ENCODE results near the gene MYMK. TPM values are rescaled to one million over a fixed set of nuclear protein-coding genes. Genes with fewer than 3 reads are reported as not detected.

The MYMK gene
- total and polyA plus RNA-seq, 2 of the 8 experiments (the other 6 are each of a cell fraction or from before 2014, with no cell fraction given), result not detected

DNA sequence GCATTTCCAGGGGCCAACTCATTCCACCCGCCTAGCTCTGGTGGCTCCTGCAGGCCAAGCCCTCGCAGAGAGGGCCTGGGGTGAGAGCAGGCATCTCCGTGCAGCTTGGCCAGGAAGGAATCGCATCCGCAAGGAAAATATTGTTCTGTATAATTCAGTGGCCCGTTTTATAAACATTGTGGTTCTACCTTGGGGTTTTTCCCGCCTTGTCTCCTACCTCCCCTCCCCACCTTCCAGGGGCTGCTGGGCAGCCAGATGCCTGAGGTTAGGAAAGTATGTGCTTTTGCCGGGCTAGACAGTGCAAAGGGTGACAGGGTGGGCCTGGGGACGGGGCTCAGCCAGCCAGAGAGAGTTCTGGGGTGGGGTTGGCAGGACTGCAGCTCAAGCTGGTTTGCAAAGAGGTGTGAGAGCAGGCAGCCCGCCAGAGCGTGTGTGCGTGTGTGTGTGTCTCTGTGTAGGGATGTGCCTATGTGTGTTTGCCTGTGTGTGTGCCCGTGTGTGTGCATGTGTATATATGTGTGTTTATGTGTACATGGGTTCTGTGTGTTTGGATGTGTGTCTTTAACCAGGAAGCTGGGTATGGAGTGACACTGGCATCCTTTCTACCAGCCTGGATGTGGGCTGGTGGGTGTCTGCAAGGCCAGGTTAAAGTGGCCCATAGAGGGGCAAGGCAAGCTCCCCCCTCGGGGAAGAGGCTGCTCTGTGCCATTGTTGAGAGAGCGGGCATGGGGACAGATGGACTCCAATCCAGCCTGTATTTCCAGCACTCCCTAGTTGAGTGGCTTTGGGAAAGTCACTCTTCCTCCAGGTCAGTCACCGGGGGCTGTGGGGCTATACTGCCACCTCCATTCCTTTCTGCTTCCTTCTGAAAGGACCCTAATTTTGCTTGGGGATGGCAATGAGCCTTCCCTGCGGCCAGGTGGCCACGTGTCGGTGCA lies 35.2 kb downstream of the MYMK start (continued):
- TF ChIP-seq MAFK (IDR thresholded peaks at IDR 0.05; ENCODE audit: low read depth, low read length) (no peak), JUN (IDR thresholded peaks at IDR 0.05; ENCODE audit: low read depth, low read length) (no peak), JUND (IDR thresholded peaks at IDR 0.05; ENCODE audit: low read length) (no peak), FOSL1 (IDR thresholded peaks at IDR 0.05; ENCODE audit: insufficient read depth, low read depth, low read length) (no peak), HDAC2 (IDR thresholded peaks at IDR 0.05; ENCODE audit: borderline replicate concordance in 1 of 2, low read depth in 2 of 2, low read length in 2 of 2) (no peak)
- TF ChIP-seq, protein P1, sequence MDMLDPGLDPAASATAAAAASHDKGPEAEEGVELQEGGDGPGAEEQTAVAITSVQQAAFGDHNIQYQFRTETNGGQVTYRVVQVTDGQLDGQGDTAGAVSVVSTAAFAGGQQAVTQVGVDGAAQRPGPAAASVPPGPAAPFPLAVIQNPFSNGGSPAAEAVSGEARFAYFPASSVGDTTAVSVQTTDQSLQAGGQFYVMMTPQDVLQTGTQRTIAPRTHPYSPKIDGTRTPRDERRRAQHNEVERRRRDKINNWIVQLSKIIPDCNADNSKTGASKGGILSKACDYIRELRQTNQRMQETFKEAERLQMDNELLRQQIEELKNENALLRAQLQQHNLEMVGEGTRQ (IDR thresholded peaks at IDR 0.05; ENCODE audit: low read length), result no peak
